Measurements from ENCODE around the gene CAP1. TPM values are rescaled to one million over a fixed set of nuclear protein-coding genes. Genes with fewer than 3 reads are reported as not detected.

The CAP1 gene, protein sequence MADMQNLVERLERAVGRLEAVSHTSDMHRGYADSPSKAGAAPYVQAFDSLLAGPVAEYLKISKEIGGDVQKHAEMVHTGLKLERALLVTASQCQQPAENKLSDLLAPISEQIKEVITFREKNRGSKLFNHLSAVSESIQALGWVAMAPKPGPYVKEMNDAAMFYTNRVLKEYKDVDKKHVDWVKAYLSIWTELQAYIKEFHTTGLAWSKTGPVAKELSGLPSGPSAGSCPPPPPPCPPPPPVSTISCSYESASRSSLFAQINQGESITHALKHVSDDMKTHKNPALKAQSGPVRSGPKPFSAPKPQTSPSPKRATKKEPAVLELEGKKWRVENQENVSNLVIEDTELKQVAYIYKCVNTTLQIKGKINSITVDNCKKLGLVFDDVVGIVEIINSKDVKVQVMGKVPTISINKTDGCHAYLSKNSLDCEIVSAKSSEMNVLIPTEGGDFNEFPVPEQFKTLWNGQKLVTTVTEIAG
- total RNA-seq (2021), result 255 and 268 TPM in 2 replicates
- long read RNA-seq, transcript CAP1-203 (13 exons, 3,105 nt), result minor isoform, 339 of 1,948 reads
- long read RNA-seq, transcript CAP1-206 (13 exons, 2,217 nt), result major isoform, 785 of 1,948 reads
- long read RNA-seq, transcript CAP1-202 (13 exons, 1,496 nt), result minor isoform, 231 of 1,948 reads
- long read RNA-seq, transcript CAP1-201 (13 exons, 2,592 nt), result minor isoform, 90 of 1,948 reads
- long read RNA-seq, partial matches to known transcripts, result 111 of 1,948 reads
- long read RNA-seq, other reads (novel, unspliced or antisense), result 354 of 1,948 reads

DNA sequence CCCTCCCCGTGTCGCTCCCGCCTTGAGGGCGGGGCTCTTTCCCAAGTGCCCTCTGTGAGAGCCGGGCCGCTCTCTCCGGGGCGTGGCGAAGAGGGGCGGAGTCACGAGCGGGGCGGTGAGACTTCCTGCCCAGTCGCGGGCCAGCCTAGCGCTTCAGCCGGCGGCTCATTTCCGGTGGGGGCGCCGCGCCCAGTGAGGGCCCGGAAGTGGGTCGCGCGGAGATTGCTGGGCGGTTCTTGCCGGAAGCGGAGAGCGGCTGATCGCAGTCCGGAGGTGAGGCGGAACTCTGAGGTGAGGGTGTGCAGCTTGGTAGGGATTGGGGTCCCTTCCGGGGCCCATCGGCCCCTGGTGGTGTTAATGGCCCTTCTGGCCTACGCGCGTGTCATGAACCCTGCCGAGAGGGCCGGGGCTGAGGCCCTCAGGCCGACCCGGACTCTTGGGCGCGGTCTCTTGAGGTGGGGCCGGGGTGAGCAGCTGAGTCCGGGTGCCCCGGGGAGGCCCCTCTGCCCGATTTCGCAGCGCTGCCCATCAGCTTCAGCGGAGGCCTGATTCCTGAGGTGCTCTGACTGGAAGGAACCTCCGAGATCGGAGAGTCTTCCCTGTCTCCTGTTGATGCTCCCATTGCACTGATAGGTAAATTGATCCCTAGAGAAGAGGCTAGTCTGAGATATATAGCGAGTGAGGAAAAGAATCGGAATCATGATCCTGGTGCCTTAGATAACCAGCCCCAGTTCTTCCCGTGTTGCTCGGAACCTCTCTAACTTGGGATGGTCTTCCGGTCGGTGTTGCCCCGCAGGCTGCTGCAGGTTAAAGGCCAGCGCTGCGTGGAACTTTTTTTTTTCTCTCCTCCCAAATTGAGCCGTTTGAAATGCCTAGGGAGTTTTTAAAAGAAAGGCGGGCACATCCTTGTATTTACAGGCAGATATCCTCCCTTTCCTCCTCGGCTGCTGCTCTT, at the start of gene CAP1:
Gene CAP1, plus strand, starts transcription at position 219 of the 955 bp plus-strand sequence. CDS start 18,618 bp downstream, outside the sequence.
- Histone ChIP-seq H2BK15ac (ENCODE audit: low read depth, low read length) (no peak within 1 kb of the TSS), H3K27me3 (ENCODE audit: insufficient read depth, low read length) (no peaks in the 10 kb centered on the region), H3K9me3 (ENCODE audit: control insufficient read depth, low read depth, low read length) (no peaks in the 10 kb centered on the region), H3K4me1 (ENCODE audit: insufficient read depth, low read length) (no peaks in the 10 kb centered on the region; the same call in none of the 2 replicates), H2BK12ac (ENCODE audit: insufficient read length, low read depth, low read length) (no peak within 1 kb of the TSS), H3K4me2 (ENCODE audit: insufficient read depth, insufficient read length, low read length) (peak within 1 kb of the TSS; percentile 95), H2AFZ (ENCODE audit: low read length) (no peak within 1 kb of the TSS), H4K8ac (replicated peaks; ENCODE audit: insufficient read length, low read depth, low read length) (no peak within 1 kb of the TSS), H3T11ph (ENCODE audit: low read length) (peak within 1 kb of the TSS; percentile 89), H4K5ac (ENCODE audit: insufficient read length, low read depth, low read length) (peak within 1 kb of the TSS; percentile 18), H2BK5ac (ENCODE audit: insufficient read length, low read length) (peak within 1 kb of the TSS; percentile 42), H2BK120ac (ENCODE audit: low read depth, low read length, poor library complexity, severe bottlenecking) (peak within 1 kb of the TSS; percentile 42), H2BK20ac (ENCODE audit: low read depth, low read length, poor library complexity, severe bottlenecking) (no peak within 1 kb of the TSS), H3K56ac (ENCODE audit: insufficient read length, low read depth, low read length) (no peak within 1 kb of the TSS), H3K79me1 (ENCODE audit: insufficient read depth, low read depth, low read length, poor library complexity, severe bottlenecking) (peaks cover 8% of the 10 kb centered on the region), H3K14ac (ENCODE audit: insufficient read depth, low read length) (peak within 1 kb of the TSS; percentile 98), H3K23ac (ENCODE audit: insufficient read length, low read depth, low read length) (no peak within 1 kb of the TSS), H3K18ac (ENCODE audit: insufficient read length, low read depth, low read length) (peak within 1 kb of the TSS; percentile 98), H4K91ac (ENCODE audit: insufficient read length, low read depth, low read length) (no peak within 1 kb of the TSS), H3K4ac (ENCODE audit: low read depth, low read length) (peak within 1 kb of the TSS; percentile 56; the same call in 1 of the 2 replicates), H3K9ac (ENCODE audit: extremely low read depth, insufficient read length, low read length) (peak within 1 kb of the TSS; percentile 87), H4K20me1 (ENCODE audit: control insufficient read depth, insufficient read depth, insufficient read length) (no peaks in the 10 kb centered on the region), H2AK5ac (ENCODE audit: insufficient read length, low read length) (no peak within 1 kb of the TSS), H3K23me2 (ENCODE audit: insufficient read length, low read depth, low read length, poor library complexity, severe bottlenecking) (peaks cover 14% of the 10 kb centered on the region), H3K79me2 (ENCODE audit: insufficient read depth, low read length) (peaks cover 27% of the 10 kb centered on the region), H3K27ac (ENCODE audit: insufficient read length, low read depth, low read length) (peak within 1 kb of the TSS; percentile 60)
- no CpG with 5 or more reads among the region's 65 CpGs for WGBS (ENCODE audit: extremely low coverage, insufficient read length, low lambda C conversion rate)
- Mint-ChIP-seq H3K4me1 (peaks cover 15 to 23% of the 10 kb centered on the region in 2 experiments), H3K36me3 (ENCODE audit: insufficient read depth in 1 of 3, low read depth in 3 of 3) (peaks cover 13 to 30% (median 17%) of the 10 kb centered on the region in 3 experiments), H3K9me3 (no peaks in the 10 kb centered on the region), H3K4me3 (peak within 1 kb of the TSS; percentile 94 to 97), H3K27me3 (ENCODE audit: low read depth) (no peaks in the 10 kb centered on the region), H3K27ac (peak within 1 kb of the TSS; percentile 75 to 100 (median 98))
- no peak for TF ChIP-seq CTCF (conservative IDR thresholded peaks at IDR 0.05)
- DNase-seq, result peak; percentile 99
